ENCODE data around the gene PCDHGA1.

- TF ChIP-seq, protein P1, sequence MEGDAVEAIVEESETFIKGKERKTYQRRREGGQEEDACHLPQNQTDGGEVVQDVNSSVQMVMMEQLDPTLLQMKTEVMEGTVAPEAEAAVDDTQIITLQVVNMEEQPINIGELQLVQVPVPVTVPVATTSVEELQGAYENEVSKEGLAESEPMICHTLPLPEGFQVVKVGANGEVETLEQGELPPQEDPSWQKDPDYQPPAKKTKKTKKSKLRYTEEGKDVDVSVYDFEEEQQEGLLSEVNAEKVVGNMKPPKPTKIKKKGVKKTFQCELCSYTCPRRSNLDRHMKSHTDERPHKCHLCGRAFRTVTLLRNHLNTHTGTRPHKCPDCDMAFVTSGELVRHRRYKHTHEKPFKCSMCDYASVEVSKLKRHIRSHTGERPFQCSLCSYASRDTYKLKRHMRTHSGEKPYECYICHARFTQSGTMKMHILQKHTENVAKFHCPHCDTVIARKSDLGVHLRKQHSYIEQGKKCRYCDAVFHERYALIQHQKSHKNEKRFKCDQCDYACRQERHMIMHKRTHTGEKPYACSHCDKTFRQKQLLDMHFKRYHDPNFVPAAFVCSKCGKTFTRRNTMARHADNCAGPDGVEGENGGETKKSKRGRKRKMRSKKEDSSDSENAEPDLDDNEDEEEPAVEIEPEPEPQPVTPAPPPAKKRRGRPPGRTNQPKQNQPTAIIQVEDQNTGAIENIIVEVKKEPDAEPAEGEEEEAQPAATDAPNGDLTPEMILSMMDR (IDR thresholded peaks at IDR 0.05; ENCODE audit: low read depth, low read length, poor library complexity, severe bottlenecking) = no peak
- TF ChIP-seq EZH2phosphoT487 (IDR thresholded peaks at IDR 0.05; ENCODE audit: borderline replicate concordance, low read length) = no peak
These were observed 73.1 kb downstream of the PCDHGA1 start for GRCh38 chr5:141403387-141403786.

Data from DOHH2 (cell line).